CD4-positive, alpha-beta memory T cell (primary cell): ENCODE measurements around the gene PDE4B. TPM values are rescaled to one million over a fixed set of nuclear protein-coding genes. Genes with fewer than 3 reads are reported as not detected.
A peak's percentile ranks its signal among the peaks of the same experiment; 100 is the strongest.

Source experiments
- CTCF ChIA-PET: fragments of 350-600 bp; sonication (Branson Sonifier 250); formaldehyde crosslinking; loops from one replicate; lab custom pipeline; 2021; ENCODE audit warnings: inconsistent platforms; ENCODE audit not compliant: partially characterized antibody; lab: Charles Lee
- POLR2A ChIA-PET: fragments of 350-600 bp; sonication (Branson Sonifier 250); formaldehyde crosslinking; loops from one replicate; lab custom pipeline; 2021; ENCODE audit not compliant: partially characterized antibody; lab: Charles Lee
- DNase-seq, 5 donors: peaks; one replicate each; pipeline versions ENCODE4 v3.0.0 to v3.0.0-alpha.2; 2020 to 2022; ENCODE audit warnings: mixed read lengths in 1 of 5
- H3K27ac ChIP-seq: one replicate; pipeline ENCODE4 v1.7.0; 2013; ENCODE audit warnings: low read depth, low read length
- H3K27me3 ChIP-seq: 2 replicates; pipeline ENCODE4 v1.7.0; 2013; ENCODE audit warnings: mild to moderate bottlenecking, low read length, moderate library complexity; ENCODE audit not compliant: insufficient read depth
- H3K36me3 ChIP-seq: 2 replicates; pipeline ENCODE4 v1.7.0; 2013; ENCODE audit warnings: mild to moderate bottlenecking, low read length, moderate library complexity; ENCODE audit not compliant: insufficient read depth
- H3K4me1 ChIP-seq: 2 replicates; pipeline ENCODE4 v1.7.0; 2013; ENCODE audit warnings: mild to moderate bottlenecking, low read length, moderate library complexity; ENCODE audit not compliant: insufficient read depth
- H3K4me3 ChIP-seq, 2 donors: one replicate each; pipeline ENCODE4 v1.7.0; 2013; ENCODE audit warnings: low read length in 2 of 2, mild to moderate bottlenecking in 1 of 2
- H3K9me3 ChIP-seq, 2 donors: one replicate each; pipeline ENCODE4 v1.7.0; 2013; ENCODE audit warnings: low read length in 2 of 2, control low read depth in 1 of 2; ENCODE audit not compliant: control insufficient read depth in 1 of 2
- H3K27ac Mint-ChIP-seq, 7 donors: one replicate each; pipeline ENCODE4 v1.8.0; 2020 to 2021; ENCODE audit warnings: mixed read lengths in 7 of 7, mild to moderate bottlenecking in 6 of 7, inconsistent platforms in 3 of 7, moderate library complexity in 3 of 7
- H3K27me3 Mint-ChIP-seq, 2 donors: one replicate each; pipeline ENCODE4 v1.8.0; 2020 to 2021; ENCODE audit warnings: mixed read lengths in 2 of 2
- H3K36me3 Mint-ChIP-seq, 2 donors: one replicate each; pipeline ENCODE4 v1.8.0; 2020 to 2021; ENCODE audit warnings: mixed read lengths in 2 of 2, inconsistent platforms in 1 of 2, mild to moderate bottlenecking in 1 of 2
- H3K4me1 Mint-ChIP-seq, 4 donors: one replicate each; pipeline ENCODE4 v1.8.0; 2020 to 2021; ENCODE audit warnings: mixed read lengths in 4 of 4, mild to moderate bottlenecking in 1 of 4
- H3K4me3 Mint-ChIP-seq, 8 donors: one replicate each; pipeline ENCODE4 v1.8.0; 2020 to 2021; ENCODE audit warnings: mixed read lengths in 8 of 8, mild to moderate bottlenecking in 7 of 8, moderate library complexity in 6 of 8, inconsistent platforms in 3 of 8
- H3K9me3 Mint-ChIP-seq, 8 donors: one replicate each; pipeline ENCODE4 v1.8.0; 2020 to 2021; ENCODE audit warnings: mixed read lengths in 8 of 8, mild to moderate bottlenecking in 5 of 8, inconsistent platforms in 3 of 8, moderate library complexity in 1 of 8
- intact Hi-C: fragments of 100-400 bp; cut with micrococcal nuclease; formaldehyde crosslinking; loops from one replicate; pipeline ENCODE4 v1.15.1; 2023
- polyA plus RNA-seq, 2 donors: library from polyadenylated mRNA; unstranded; fragments of 300-500 nt; fragmentation: Illumina TruSeq; gene quantifications; one replicate each; pipeline ENCODE4 v1.2.3, GENCODE V29; 2021
- total RNA-seq, 2 experiments: library from RNA; stranded (reverse); gene quantifications; one replicate each; pipeline ENCODE4 v1.2.3, GENCODE V29; 2021

PDE4B gene
- total and polyA plus RNA-seq, 4 experiments from 2014 or later = 33.8 to 116 (median 40.7) TPM

GRCh38 chr1:66383611-66384010 is 590.9 kb downstream of the PDE4B start:
- ChIA-PET POLR2A (no interaction called here), CTCF (interaction anchor here (0.8 kb wide), 1 partner anchor 132 kb away, joined by 3 read pairs; no protein-coding TSS in a partner anchor)
- no peak overlapping the region for H3K27ac ChIP-seq
- peaks cover 13% of the 10 kb centered on the region for H3K4me1 ChIP-seq
- Mint-ChIP-seq H3K4me1 (peaks cover 17 to 28% (median 21%) of the 10 kb centered on the region in 4 donors), H3K27me3 (no peaks in the 10 kb centered on the region), H3K36me3 (peaks cover 2 to 9% of the 10 kb centered on the region in 2 donors), H3K9me3 (peaks cover 0 to 35% (median 20%) of the 10 kb centered on the region in 8 donors), H3K27ac (peak overlapping the region in 1 of 7 donors; percentile 25), H3K4me3 (no peak overlapping the region)
- H3K4me3 ChIP-seq = no peak overlapping the region
- no peaks in the 10 kb centered on the region for H3K27me3 ChIP-seq
- DNase-seq = no peak
- intact Hi-C loops = no loop called here
- H3K9me3 ChIP-seq = no peaks in the 10 kb centered on the region
- no peaks in the 10 kb centered on the region for H3K36me3 ChIP-seq

- ChIA-PET POLR2A (no interaction called here), CTCF (interaction anchor here (0.8 kb wide), 1 partner anchor 133 kb away, joined by 3 read pairs; no protein-coding TSS in a partner anchor)
- peaks cover 2 to 9% of the 10 kb centered on the region in 2 donors for H3K36me3 Mint-ChIP-seq
- no peak overlapping the region for H3K27ac ChIP-seq
- no peaks in the 10 kb centered on the region for H3K9me3 ChIP-seq
- H3K36me3 ChIP-seq = no peaks in the 10 kb centered on the region
- H3K4me3 Mint-ChIP-seq = no peak overlapping the region
- H3K4me3 ChIP-seq = no peak overlapping the region
- H3K4me1 ChIP-seq = peaks cover 13% of the 10 kb centered on the region
- H3K27ac Mint-ChIP-seq = no peak overlapping the region
- H3K4me1 Mint-ChIP-seq = peaks cover 17 to 24% (median 21%) of the 10 kb centered on the region in 4 donors
- H3K27me3 ChIP-seq = no peaks in the 10 kb centered on the region
- DNase-seq = no peak
- H3K27me3 Mint-ChIP-seq = no peaks in the 10 kb centered on the region
- H3K9me3 Mint-ChIP-seq = peaks cover 0 to 35% (median 20%) of the 10 kb centered on the region in 8 donors
- intact Hi-C loops = no loop called here
These were observed 591.7 kb downstream of the PDE4B start for GRCh38 chr1:66384258-66384921.

GRCh38 chr1:66386712-66387111 is 594.0 kb downstream of the PDE4B start:
- H3K4me3 Mint-ChIP-seq = no peak overlapping the region
- H3K36me3 ChIP-seq = no peaks in the 10 kb centered on the region
- no peaks in the 10 kb centered on the region for H3K9me3 ChIP-seq
- no peaks in the 10 kb centered on the region for H3K27me3 ChIP-seq
- intact Hi-C loops = no loop called here
- H3K27ac ChIP-seq = no peak overlapping the region
- H3K27me3 Mint-ChIP-seq = no peaks in the 10 kb centered on the region
- no peak for DNase-seq
- ChIA-PET CTCF (interaction anchor here (1.2 to 1.3 kb wide), 2 partner anchors 9 to 59 kb away, joined by 3 read pairs; no protein-coding TSS in a partner anchor), POLR2A (interaction anchor here (1.0 kb wide), 1 partner anchor 10 kb away, joined by 3 read pairs; no protein-coding TSS in a partner anchor)
- H3K36me3 Mint-ChIP-seq = peaks cover 2 to 9% of the 10 kb centered on the region in 2 donors
- H3K4me1 ChIP-seq = peaks cover 3% of the 10 kb centered on the region
- H3K27ac Mint-ChIP-seq = no peak overlapping the region
- H3K9me3 Mint-ChIP-seq = peaks cover 5 to 35% (median 22%) of the 10 kb centered on the region in 8 donors
- peaks cover 2 to 6% (median 4%) of the 10 kb centered on the region in 4 donors for H3K4me1 Mint-ChIP-seq
- H3K4me3 ChIP-seq = no peak overlapping the region

- ChIA-PET CTCF (interaction anchor here (0.9 kb wide), 1 partner anchor 146 kb away, joined by 3 read pairs; no protein-coding TSS in a partner anchor), POLR2A (interaction anchor here (0.5 to 1.2 kb wide), 3 partner anchors 10 to 15 kb away, joined by 3 to 4 read pairs (median 3); no protein-coding TSS in a partner anchor)
- Histone ChIP-seq H3K9me3 (no peaks in the 10 kb centered on the region), H3K27me3 (no peaks in the 10 kb centered on the region), H3K27ac (no peak overlapping the region), H3K4me3 (no peak overlapping the region), H3K36me3 (no peaks in the 10 kb centered on the region), H3K4me1 (no peaks in the 10 kb centered on the region)
- Mint-ChIP-seq H3K27ac (no peak overlapping the region), H3K4me3 (no peak overlapping the region), H3K27me3 (no peaks in the 10 kb centered on the region), H3K4me1 (no peaks in the 10 kb centered on the region), H3K36me3 (peaks cover 2 to 9% of the 10 kb centered on the region in 2 donors), H3K9me3 (peaks cover 5 to 26% (median 17%) of the 10 kb centered on the region in 8 donors)
- DNase-seq = no peak
- intact Hi-C loops = no loop called here
These were observed 596.2 kb downstream of the PDE4B start for GRCh38 chr1:66388913-66389312.

GRCh38 chr1:66393586-66394287 is 601.0 kb downstream of the PDE4B start:
- H3K4me1 ChIP-seq = no peaks in the 10 kb centered on the region
- ChIA-PET POLR2A (no interaction called here), CTCF (interaction anchor here (1.9 to 2.0 kb wide), 2 partner anchors 51 to 53 kb away, joined by 4 to 5 read pairs; no protein-coding TSS in a partner anchor)
- no peaks in the 10 kb centered on the region for H3K9me3 ChIP-seq
- no peak overlapping the region for H3K4me3 ChIP-seq
- H3K36me3 ChIP-seq = no peaks in the 10 kb centered on the region
- no peak overlapping the region for H3K27ac ChIP-seq
- peaks cover 0 to 2% (median 0%) of the 10 kb centered on the region in 4 donors for H3K4me1 Mint-ChIP-seq
- no peak for DNase-seq
- H3K36me3 Mint-ChIP-seq = no peaks in the 10 kb centered on the region
- H3K4me3 Mint-ChIP-seq = no peak overlapping the region
- H3K27me3 ChIP-seq = no peaks in the 10 kb centered on the region
- H3K9me3 Mint-ChIP-seq = peaks cover 0 to 5% (median 0%) of the 10 kb centered on the region in 8 donors
- H3K27me3 Mint-ChIP-seq = peaks cover 0 to 1% of the 10 kb centered on the region in 2 donors
- intact Hi-C loops = no loop called here
- H3K27ac Mint-ChIP-seq = peak overlapping the region in 1 of 7 donors; percentile 65

- POLR2A ChIA-PET = no interaction called here
- peaks cover 0 to 4% (median 0%) of the 10 kb centered on the region in 8 donors for H3K9me3 Mint-ChIP-seq
These were observed 601.9 kb downstream of the PDE4B start for GRCh38 chr1:66394603-66395002.

More at GRCh38 chr1:66394603-66395002, 601.9 kb downstream of the PDE4B start:
- Mint-ChIP-seq H3K4me3 (no peak overlapping the region), H3K27me3 (peaks cover 0 to 1% of the 10 kb centered on the region in 2 donors), H3K27ac (no peak overlapping the region), H3K36me3 (no peaks in the 10 kb centered on the region), H3K4me1 (peaks cover 0 to 2% (median 0%) of the 10 kb centered on the region in 4 donors)
- Histone ChIP-seq H3K4me3 (no peak overlapping the region), H3K36me3 (no peaks in the 10 kb centered on the region), H3K9me3 (no peaks in the 10 kb centered on the region), H3K27me3 (no peaks in the 10 kb centered on the region), H3K4me1 (no peaks in the 10 kb centered on the region), H3K27ac (no peak overlapping the region)
- CTCF ChIA-PET = interaction anchor here (1.6 to 2.0 kb wide), 2 partner anchors 51 to 52 kb away, joined by 3 to 4 read pairs; no protein-coding TSS in a partner anchor
- DNase-seq = no peak
- intact Hi-C loops = no loop called here
